ENCODE results near the gene GPX8.

The GPX8 gene

DNA sequence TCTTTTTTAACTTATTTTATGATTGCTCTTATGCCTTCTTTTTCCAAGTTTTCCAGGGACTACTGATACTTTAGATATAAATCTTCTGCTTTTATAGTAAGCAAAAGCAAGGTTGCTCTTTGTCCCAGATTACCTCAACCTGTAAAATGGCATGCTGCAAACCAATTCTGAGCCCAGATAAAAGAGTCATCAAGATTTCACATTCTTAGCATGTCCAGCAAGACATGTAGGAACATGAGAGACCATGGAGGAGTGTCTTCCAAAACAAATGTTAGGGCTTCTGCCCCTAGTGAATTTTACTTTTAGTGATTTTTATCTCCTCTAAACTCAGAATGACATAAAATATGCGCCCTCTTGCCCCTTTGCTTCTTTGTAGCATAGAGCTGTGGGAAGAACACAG is 20.0 kb downstream of the GPX8 start:
- DNase-seq (ENCODE audit: low read depth, low spot score): no peak
- in situ Hi-C loops (cut with HindIII; ENCODE audit: low sequenced_read_pairs): no loop called here
- H3K4me3 ChIP-seq (ENCODE audit: low read depth, low read length): no peak overlapping the region
- TF ChIP-seq, protein P1, sequence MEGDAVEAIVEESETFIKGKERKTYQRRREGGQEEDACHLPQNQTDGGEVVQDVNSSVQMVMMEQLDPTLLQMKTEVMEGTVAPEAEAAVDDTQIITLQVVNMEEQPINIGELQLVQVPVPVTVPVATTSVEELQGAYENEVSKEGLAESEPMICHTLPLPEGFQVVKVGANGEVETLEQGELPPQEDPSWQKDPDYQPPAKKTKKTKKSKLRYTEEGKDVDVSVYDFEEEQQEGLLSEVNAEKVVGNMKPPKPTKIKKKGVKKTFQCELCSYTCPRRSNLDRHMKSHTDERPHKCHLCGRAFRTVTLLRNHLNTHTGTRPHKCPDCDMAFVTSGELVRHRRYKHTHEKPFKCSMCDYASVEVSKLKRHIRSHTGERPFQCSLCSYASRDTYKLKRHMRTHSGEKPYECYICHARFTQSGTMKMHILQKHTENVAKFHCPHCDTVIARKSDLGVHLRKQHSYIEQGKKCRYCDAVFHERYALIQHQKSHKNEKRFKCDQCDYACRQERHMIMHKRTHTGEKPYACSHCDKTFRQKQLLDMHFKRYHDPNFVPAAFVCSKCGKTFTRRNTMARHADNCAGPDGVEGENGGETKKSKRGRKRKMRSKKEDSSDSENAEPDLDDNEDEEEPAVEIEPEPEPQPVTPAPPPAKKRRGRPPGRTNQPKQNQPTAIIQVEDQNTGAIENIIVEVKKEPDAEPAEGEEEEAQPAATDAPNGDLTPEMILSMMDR (IDR thresholded peaks at IDR 0.05; ENCODE audit: low read depth, low read length): no peak

DNA sequence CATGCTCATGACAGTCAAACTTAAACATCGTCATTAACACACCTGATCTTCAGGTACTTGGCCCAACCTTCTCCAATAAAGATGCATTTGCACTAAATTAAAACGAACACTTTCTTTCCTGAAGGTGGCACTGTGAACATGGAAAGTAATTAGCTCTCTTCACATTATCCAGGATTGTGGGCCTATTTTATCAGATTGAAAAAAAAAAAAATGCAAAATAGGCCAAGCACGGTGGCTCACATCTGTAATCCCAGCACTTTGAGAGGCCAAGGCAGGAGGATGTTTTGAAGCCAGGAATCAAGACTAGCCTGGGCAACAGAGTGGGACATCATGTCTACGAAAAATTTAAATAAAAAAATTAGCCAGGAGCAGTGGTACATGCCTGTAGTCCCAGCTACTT is 27.4 kb downstream of the GPX8 start:
- H3K4me3 ChIP-seq (ENCODE audit: low read depth, low read length): no peak overlapping the region
- in situ Hi-C loops (cut with HindIII; ENCODE audit: low sequenced_read_pairs): no loop called here
- no peak for DNase-seq (ENCODE audit: low read depth, low spot score)
- TF ChIP-seq, protein P1 (IDR thresholded peaks at IDR 0.05; ENCODE audit: low read depth, low read length): peak; percentile 6

DNA sequence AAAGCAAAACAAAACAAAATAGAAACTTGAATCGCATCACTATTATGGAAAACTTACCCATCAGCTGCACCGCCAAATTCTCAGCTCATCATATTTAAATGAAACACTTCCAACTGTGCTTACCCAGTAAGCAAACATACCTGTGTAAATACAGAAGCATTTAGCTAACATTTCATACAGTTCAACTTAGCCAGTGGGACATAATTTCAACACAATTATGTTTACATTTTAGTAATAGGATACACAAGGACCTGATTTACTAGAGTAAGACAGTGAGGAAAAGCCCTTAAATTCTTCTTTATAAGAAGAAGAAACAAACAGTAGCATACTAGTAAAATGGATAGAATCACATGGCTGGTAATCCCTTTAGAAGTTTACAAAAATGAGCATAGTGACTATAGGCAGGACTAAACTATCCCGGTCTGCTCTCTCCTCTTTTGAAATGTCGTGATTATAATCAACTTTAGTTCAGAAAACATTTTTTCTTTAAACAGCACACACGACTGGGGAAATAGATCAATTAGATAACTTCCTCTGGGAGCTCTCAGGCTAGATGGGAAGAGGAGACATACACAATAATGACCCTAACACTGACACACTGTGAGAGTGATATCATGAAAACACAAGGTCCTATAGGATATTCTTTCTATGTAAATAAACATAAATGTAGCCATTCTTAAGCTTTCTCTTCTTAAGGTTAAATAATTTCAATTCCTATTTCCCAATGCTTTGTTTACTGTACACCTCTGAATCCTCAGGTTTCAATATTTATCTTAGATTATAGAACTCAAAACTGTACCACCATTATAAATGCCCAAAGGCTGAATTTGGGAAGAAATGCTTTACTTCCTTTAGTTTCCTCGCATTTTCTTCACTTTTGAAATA is 28.9 kb downstream of the GPX8 start:
- TF ChIP-seq, protein P1 (IDR thresholded peaks at IDR 0.05; ENCODE audit: low read depth, low read length): no peak
- DNase-seq (ENCODE audit: low read depth, low spot score): no peak
- in situ Hi-C loops (cut with HindIII; ENCODE audit: low sequenced_read_pairs): no loop called here
- H3K4me3 ChIP-seq (ENCODE audit: low read depth, low read length): no peak overlapping the region

DNA sequence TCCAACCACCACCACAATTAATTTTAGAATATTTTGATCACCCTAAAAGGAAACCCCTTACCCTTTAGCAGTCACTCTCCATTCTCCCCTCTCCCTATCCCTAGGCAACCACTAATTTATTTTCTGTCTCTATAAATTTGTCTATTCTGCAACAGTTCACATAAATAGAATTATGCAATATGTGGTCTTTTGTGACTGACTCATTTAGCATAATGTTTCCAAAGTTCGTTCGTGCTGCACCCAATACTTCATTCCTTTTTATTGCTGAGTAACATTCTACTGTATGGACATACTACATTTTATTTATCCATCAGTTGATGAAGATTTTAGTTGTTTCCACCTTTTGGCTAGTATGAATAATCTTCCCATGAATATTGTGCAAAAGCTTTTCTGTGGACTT is 31.2 kb downstream of the GPX8 start:
- DNase-seq (ENCODE audit: low read depth, low spot score): no peak
- in situ Hi-C loops (cut with HindIII; ENCODE audit: low sequenced_read_pairs): no loop called here
- TF ChIP-seq, protein P1 (IDR thresholded peaks at IDR 0.05; ENCODE audit: low read depth, low read length): no peak
- H3K4me3 ChIP-seq (ENCODE audit: low read depth, low read length): no peak overlapping the region

DNA sequence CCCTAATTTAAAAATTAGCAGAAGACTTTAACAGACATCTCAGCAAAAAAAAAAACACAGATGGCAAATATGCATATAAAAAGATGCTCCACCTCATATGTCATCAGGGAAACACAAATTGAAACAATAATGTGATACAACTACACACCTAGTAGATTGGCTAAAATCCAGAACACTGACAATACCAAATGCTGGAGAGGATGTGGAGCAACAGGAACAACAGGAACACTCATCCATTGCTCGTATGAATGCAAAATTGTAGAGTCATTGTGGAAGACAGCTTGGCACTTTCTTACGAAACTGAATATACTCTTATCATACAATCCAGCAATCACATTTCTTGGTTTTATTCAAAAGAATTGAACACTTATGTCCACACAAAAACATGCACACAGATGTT is 45.0 kb downstream of the GPX8 start:
- in situ Hi-C loops (cut with HindIII; ENCODE audit: low sequenced_read_pairs): no loop called here

DNA sequence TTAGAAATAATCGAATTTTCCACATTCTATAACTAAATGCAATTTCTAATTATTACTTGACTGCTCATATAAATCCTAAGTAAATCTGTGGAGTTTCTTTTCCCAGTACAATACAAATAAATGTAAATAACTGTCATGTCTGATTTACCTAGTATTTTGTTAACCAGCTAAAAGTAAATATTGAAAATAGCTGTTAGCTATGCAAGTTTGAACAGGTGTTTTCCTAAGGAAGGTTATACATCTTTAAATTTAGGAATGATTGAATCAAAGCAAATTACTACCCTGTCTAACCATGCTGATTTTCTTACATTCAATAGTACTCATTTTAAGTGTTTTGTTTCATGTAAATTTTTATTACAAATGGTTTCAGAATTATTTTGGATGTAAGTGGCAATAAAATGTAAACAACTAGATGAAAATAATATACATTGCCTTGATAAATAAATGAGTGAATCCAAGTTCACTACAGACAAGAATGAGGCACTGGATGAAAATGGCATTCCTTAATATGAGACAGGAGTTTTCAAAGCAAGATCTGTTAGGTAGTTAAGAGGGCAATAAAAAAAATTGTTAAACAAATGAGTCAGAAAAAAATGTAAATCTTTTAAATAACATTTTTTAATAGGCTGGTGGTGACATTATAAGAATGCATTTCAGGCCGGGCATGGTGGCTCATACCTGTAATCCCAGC is 51.4 kb downstream of the GPX8 start:
- in situ Hi-C loops (cut with HindIII; ENCODE audit: low sequenced_read_pairs): no loop called here
- H3K4me3 ChIP-seq (ENCODE audit: low read depth, low read length): no peak overlapping the region
- TF ChIP-seq, protein P1 (IDR thresholded peaks at IDR 0.05; ENCODE audit: low read depth, low read length): no peak
- no peak for DNase-seq (ENCODE audit: low read depth, low spot score)

More for the DNA sequence above, 45.0 kb downstream of the GPX8 start:
- no peak for DNase-seq (ENCODE audit: low read depth, low spot score)
- TF ChIP-seq, protein P1 (IDR thresholded peaks at IDR 0.05; ENCODE audit: low read depth, low read length): no peak
- no peak overlapping the region for H3K4me3 ChIP-seq (ENCODE audit: low read depth, low read length)

Data from astrocyte of the spinal cord (primary cell).